Measurements from ENCODE around the gene ELOA. TPM values are rescaled to one million over a fixed set of nuclear protein-coding genes. Genes with fewer than 3 reads are reported as not detected.

Gene ELOA
- total and polyA plus RNA-seq, 9 of the 15 experiments (the other 6 are each of a cell fraction or from before 2014, with no cell fraction given): 31.9 to 98.6 (median 61.3) TPM

GRCh38 chr1:23790696-23791515, 47.6 kb downstream of the ELOA start, which contains the start of gene LYPLA2 (continued):
- no peak for TF ChIP-seq ZNF318 (IDR thresholded peaks at IDR 0.05; ENCODE audit: borderline replicate concordance in 1 of 2, low read depth in 1 of 2)
- TF ChIP-seq SPI1 (IDR thresholded peaks at IDR 0.05; ENCODE audit: borderline replicate concordance, low read depth, low read length): peak; percentile 53; the same call in 1 of the 2 replicates
- TF ChIP-seq ZBTB17 (CRISPR knock-in tag; IDR thresholded peaks at IDR 0.05): no peak
- TF ChIP-seq HDAC6 (IDR thresholded peaks at IDR 0.05; ENCODE audit: low read depth, low read length): no peak
- no peak for TF ChIP-seq ZNF140 (CRISPR knock-in tag; IDR thresholded peaks at IDR 0.05)
- TF ChIP-seq THRB (CRISPR knock-in tag; conservative IDR thresholded peaks at IDR 0.05): no peak
- TF ChIP-seq ARNT (IDR thresholded peaks at IDR 0.05): no peak
- TF ChIP-seq MAFK (IDR thresholded peaks at IDR 0.05; ENCODE audit: low read length): no peak
- no peak for TF ChIP-seq MTA2 (IDR thresholded peaks at IDR 0.05; ENCODE audit: low read depth)
- 0 out of 2 replicates have a peak, but pooled peaks have one; percentile 66 for TF ChIP-seq ZKSCAN1 (IDR thresholded peaks at IDR 0.05; ENCODE audit: low read depth, low read length)
- TF ChIP-seq EWSR1 (IDR thresholded peaks at IDR 0.05; ENCODE audit: borderline replicate concordance, low read depth, partially characterized antibody): no peak
- TF ChIP-seq NCOA1 (IDR thresholded peaks at IDR 0.05; ENCODE audit: low read depth): peak; percentile 87
- 0 out of 2 replicates have a peak, but pooled peaks have one; percentile 73 for TF ChIP-seq ZBED1 (IDR thresholded peaks at IDR 0.05)
- no peak for TF ChIP-seq HEY1 (CRISPR knock-in tag; IDR thresholded peaks at IDR 0.05; ENCODE audit: borderline replicate concordance)
- no peak for TF ChIP-seq USF2 (CRISPR knock-in tag; IDR thresholded peaks at IDR 0.05)
- TF ChIP-seq KAT7 (CRISPR knock-in tag; IDR thresholded peaks at IDR 0.05; ENCODE audit: borderline replicate concordance): 0 out of 2 replicates have a peak, but pooled peaks have one; percentile 19
- no peak for TF ChIP-seq CEBPB (tag; IDR thresholded peaks at IDR 0.05)

Data from K562 (cell line).